GM23248 (cell line): ENCODE results near the gene UBAC2. TPM values are rescaled to one million over a fixed set of nuclear protein-coding genes. Genes with fewer than 3 reads are reported as not detected.

ENCODE experiments used
- DNase-seq: peaks from one replicate; pipeline ENCODE4 v3.0.0-alpha.2; 2015
- H2AFZ ChIP-seq: fragments of 200-600 bp; sonication (generic); 2 replicates; pipeline ENCODE4 v1.6.1; 2016; ENCODE audit warnings: antibody characterized with exemption
- H3F3A ChIP-seq: fragments of 200-600 bp; sonication (generic); 2 replicates; pipeline ENCODE4 v1.6.1; 2016; ENCODE audit warnings: mild to moderate bottlenecking, antibody characterized with exemption, mixed run types; ENCODE audit not compliant: insufficient read depth
- H3K27ac ChIP-seq: fragments of 200-600 bp; sonication (generic); 2 replicates; pipeline ENCODE4 v1.5.1; 2016; ENCODE audit warnings: mild to moderate bottlenecking
- H3K27me3 ChIP-seq: fragments of 200-600 bp; sonication (generic); replicated peaks from 2 replicates; pipeline ENCODE4 v1.6.1; 2016; ENCODE audit warnings: mild to moderate bottlenecking; ENCODE audit not compliant: insufficient read depth
- H3K36me3 ChIP-seq: fragments of 200-600 bp; sonication (generic); 2 replicates; pipeline ENCODE4 v1.6.1; 2016; ENCODE audit warnings: low read depth, mild to moderate bottlenecking
- H3K4me1 ChIP-seq: fragments of 200-600 bp; sonication (generic); 2 replicates; pipeline ENCODE4 v1.6.1; 2016; ENCODE audit warnings: mild to moderate bottlenecking; ENCODE audit not compliant: insufficient read depth
- H3K4me2 ChIP-seq: fragments of 200-600 bp; sonication (generic); one replicate; pipeline ENCODE4 v1.6.1; 2016; ENCODE audit warnings: mild to moderate bottlenecking; ENCODE audit not compliant: unreplicated experiment
- H3K4me3 ChIP-seq: fragments of 200-600 bp; sonication (generic); 2 replicates; pipeline ENCODE4 v1.5.1; 2016; ENCODE audit warnings: mild to moderate bottlenecking
- H3K79me2 ChIP-seq: fragments of 200-600 bp; sonication (generic); 2 replicates; pipeline ENCODE4 v1.6.1; 2016; ENCODE audit warnings: mild to moderate bottlenecking; ENCODE audit not compliant: insufficient read depth
- H3K9ac ChIP-seq: fragments of 200-600 bp; sonication (generic); 2 replicates; pipeline ENCODE4 v1.6.1; 2016; ENCODE audit warnings: mild to moderate bottlenecking
- H3K9me2 ChIP-seq: fragments of 200-600 bp; sonication (generic); 2 replicates; pipeline ENCODE4 v1.6.1; 2016; ENCODE audit warnings: mixed run types, mild to moderate bottlenecking, moderate library complexity; ENCODE audit not compliant: insufficient read depth
- H3K9me3 ChIP-seq: fragments of 200-600 bp; sonication (generic); one replicate; pipeline ENCODE4 v1.6.1; 2017; ENCODE audit warnings: low read depth
- H4K20me1 ChIP-seq: fragments of 200-600 bp; sonication (generic); 2 replicates; pipeline ENCODE4 v1.6.0; 2016; ENCODE audit not compliant: insufficient read depth
- EZH2 ChIP-seq: fragments of 200-600 bp; sonication (generic); IDR thresholded peaks from 2 replicates; pipeline ENCODE4 v1.6.1; 2018; ENCODE audit warnings: antibody characterized with exemption, mild to moderate bottlenecking; ENCODE audit not compliant: insufficient read depth, poor library complexity, severe bottlenecking
- EZH2phosphoT487 ChIP-seq: fragments of 200-600 bp; sonication (generic); IDR thresholded peaks from 2 replicates; pipeline ENCODE4 v1.6.1; 2018; ENCODE audit warnings: antibody characterized with exemption, moderate library complexity, mild to moderate bottlenecking, low read depth; ENCODE audit not compliant: insufficient read depth
- WGBS, 2 experiments: methylation state at CpG; one replicate each; pipeline ENCODE4 v1.1.6; 2015 to 2017; ENCODE audit warnings: low lambda C conversion rate in 2 of 2, low coverage in 1 of 2; ENCODE audit errors: missing lambda C conversion rate in 2 of 2; 5-methylcytosine and 5-hydroxymethylcytosine counted together
- in situ Hi-C: fragments of 300-500 bp; cut with MboI; formaldehyde crosslinking; loops from 2 replicates; pipeline ENCODE4 v1.15.0; 2020
- polyA plus RNA-seq: library from polyadenylated mRNA; unstranded; fragments of >200 nt; fragmentation: Nextera tagmentation; extraction: Ambion mirVana; gene quantifications from 2 replicates; pipeline ENCODE4 v1.2.1, GENCODE V29; 2016
- total RNA-seq: library from RNA; depleted of rRNA; stranded (reverse); fragments of >200 nt; shearing (Covaris generic); gene quantifications from 2 replicates; pipeline ENCODE4 v1.2.3, GENCODE V29; 2014

UBAC2 gene
- total and polyA plus RNA-seq, 2 experiments from 2014 or later: 66.1 to 95.9 TPM

- WGBS, 2 experiments: 70 to 85% methylated on average over 18 to 24 of the region's 24 CpGs
These were observed 215.9 kb downstream of the UBAC2 start for GRCh38 chr13:99416411-99417121.

GRCh38 chr13:99417201-99418102 lies 216.8 kb downstream of the UBAC2 start:
- H3K4me1 ChIP-seq: no peaks in the 10 kb centered on the region
- TF ChIP-seq EZH2 (no peak), EZH2phosphoT487 (no peak)

More at GRCh38 chr13:99416411-99417121, 215.9 kb downstream of the UBAC2 start:
- Histone ChIP-seq H3K9me2 (no peaks in the 10 kb centered on the region), H3K79me2 (no peaks in the 10 kb centered on the region), H3K4me3 (no peak overlapping the region), H3K36me3 (no peaks in the 10 kb centered on the region), H4K20me1 (no peaks in the 10 kb centered on the region), H3K27me3 (peaks cover 14% of the 10 kb centered on the region), H3K9me3 (no peaks in the 10 kb centered on the region), H2AFZ (no peak overlapping the region), H3K4me2 (no peak overlapping the region), H3F3A (no peaks in the 10 kb centered on the region), H3K27ac (no peak overlapping the region), H3K9ac (no peak overlapping the region), H3K4me1 (no peaks in the 10 kb centered on the region)
- no peak for TF ChIP-seq EZH2phosphoT487
- TF ChIP-seq EZH2: no peak
- in situ Hi-C loops: no loop called here
- DNase-seq: no peak

DNA sequence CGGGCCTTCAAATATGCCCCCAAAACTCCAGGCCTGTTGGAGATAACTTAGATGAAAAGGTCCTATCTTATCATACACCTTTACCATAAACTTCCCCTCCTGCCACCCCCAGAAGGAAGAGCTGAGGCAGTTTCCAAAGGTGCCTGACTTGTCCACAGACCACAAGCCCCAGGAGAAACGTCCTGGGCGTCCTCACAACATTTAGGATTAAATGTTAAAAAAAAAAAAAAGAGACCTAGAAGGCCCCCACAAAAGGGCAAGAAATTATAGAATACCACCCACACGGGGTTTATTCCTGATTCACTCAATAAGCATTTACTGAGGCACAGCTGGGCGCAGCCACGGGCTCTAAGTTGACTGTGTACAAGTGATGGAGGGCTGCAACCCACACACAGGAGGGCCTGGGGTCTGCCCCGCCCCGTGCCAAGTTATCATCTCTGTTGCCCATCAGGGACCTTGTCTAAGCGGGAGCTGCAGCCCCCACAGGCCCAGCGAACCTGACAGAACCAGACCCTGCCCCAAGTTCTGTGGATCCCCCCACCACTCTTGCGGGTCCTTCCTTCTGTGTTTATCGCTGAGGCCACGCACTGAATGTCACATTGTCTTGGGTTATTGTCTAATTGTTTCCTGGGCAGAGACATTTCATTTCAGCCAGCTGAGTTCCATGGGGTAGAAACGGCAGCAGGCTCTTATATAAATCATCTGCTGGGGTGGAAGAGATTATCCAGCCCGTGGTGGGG lies 217.6 kb downstream of the UBAC2 start:
- no peak overlapping the region for H3K9ac ChIP-seq
- no peak overlapping the region for H3K4me2 ChIP-seq
- no peaks in the 10 kb centered on the region for H3K36me3 ChIP-seq
- no peak overlapping the region for H3K27ac ChIP-seq
- H3K4me3 ChIP-seq: no peak overlapping the region
- no peaks in the 10 kb centered on the region for H3K9me3 ChIP-seq
- H3K4me1 ChIP-seq: no peaks in the 10 kb centered on the region
- H3K9me2 ChIP-seq: no peaks in the 10 kb centered on the region
- H3K27me3 ChIP-seq: peaks cover 23% of the 10 kb centered on the region; the same call in 1 of the 2 replicates
- no peak for TF ChIP-seq EZH2
- no peak for TF ChIP-seq EZH2phosphoT487
- WGBS, 2 experiments: 54 to 60% methylated on average over 15 of the region's 15 CpGs
- H3F3A ChIP-seq: no peaks in the 10 kb centered on the region
- no peaks in the 10 kb centered on the region for H3K79me2 ChIP-seq
- in situ Hi-C loops: no loop called here
- H4K20me1 ChIP-seq: no peaks in the 10 kb centered on the region
- DNase-seq: peak; percentile 20
- no peak overlapping the region for H2AFZ ChIP-seq

More at GRCh38 chr13:99417201-99418102, 216.8 kb downstream of the UBAC2 start:
- Histone ChIP-seq H3K79me2 (no peaks in the 10 kb centered on the region), H3K9me2 (no peaks in the 10 kb centered on the region), H3K4me3 (no peak overlapping the region), H4K20me1 (no peaks in the 10 kb centered on the region), H3K27me3 (peaks cover 21% of the 10 kb centered on the region; the same call in 1 of the 2 replicates), H3F3A (no peaks in the 10 kb centered on the region), H3K9me3 (no peaks in the 10 kb centered on the region), H3K36me3 (no peaks in the 10 kb centered on the region), H2AFZ (no peak overlapping the region), H3K4me2 (no peak overlapping the region), H3K9ac (no peak overlapping the region), H3K27ac (no peak overlapping the region)
- in situ Hi-C loops: no loop called here
- WGBS, 2 experiments: 57 to 60% methylated on average over 19 of the region's 19 CpGs
- no peak for DNase-seq

DNA sequence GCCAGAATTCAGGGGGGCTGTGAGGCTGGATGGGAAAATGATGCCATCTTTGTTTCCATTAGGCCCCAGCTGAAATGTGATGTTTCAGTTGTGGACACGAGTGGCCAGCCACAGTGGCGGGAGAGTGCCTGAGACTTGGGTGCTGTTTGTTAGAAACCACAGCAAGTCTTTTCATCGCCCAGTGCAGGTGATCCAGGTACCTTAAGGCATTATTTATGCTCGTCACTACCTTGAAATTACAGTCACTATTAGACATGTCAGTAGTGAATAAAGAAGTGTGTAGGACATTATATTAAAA lies 218.1 kb downstream of the UBAC2 start:
- WGBS, 2 experiments: 57 to 67% methylated on average over 4 of the region's 4 CpGs
- Histone ChIP-seq H3K27ac (no peak overlapping the region), H2AFZ (no peak overlapping the region), H3K79me2 (no peaks in the 10 kb centered on the region), H3K36me3 (no peaks in the 10 kb centered on the region), H3K4me1 (no peaks in the 10 kb centered on the region), H3K9me3 (no peaks in the 10 kb centered on the region), H3K27me3 (peaks cover 23% of the 10 kb centered on the region; the same call in 1 of the 2 replicates), H3K9me2 (no peaks in the 10 kb centered on the region), H3K4me2 (no peak overlapping the region), H3K9ac (no peak overlapping the region), H4K20me1 (no peaks in the 10 kb centered on the region), H3F3A (no peaks in the 10 kb centered on the region), H3K4me3 (no peak overlapping the region)
- in situ Hi-C loops: no loop called here
- DNase-seq: no peak
- no peak for TF ChIP-seq EZH2
- no peak for TF ChIP-seq EZH2phosphoT487
